ENCODE results near the gene SPAG17.

DNA sequence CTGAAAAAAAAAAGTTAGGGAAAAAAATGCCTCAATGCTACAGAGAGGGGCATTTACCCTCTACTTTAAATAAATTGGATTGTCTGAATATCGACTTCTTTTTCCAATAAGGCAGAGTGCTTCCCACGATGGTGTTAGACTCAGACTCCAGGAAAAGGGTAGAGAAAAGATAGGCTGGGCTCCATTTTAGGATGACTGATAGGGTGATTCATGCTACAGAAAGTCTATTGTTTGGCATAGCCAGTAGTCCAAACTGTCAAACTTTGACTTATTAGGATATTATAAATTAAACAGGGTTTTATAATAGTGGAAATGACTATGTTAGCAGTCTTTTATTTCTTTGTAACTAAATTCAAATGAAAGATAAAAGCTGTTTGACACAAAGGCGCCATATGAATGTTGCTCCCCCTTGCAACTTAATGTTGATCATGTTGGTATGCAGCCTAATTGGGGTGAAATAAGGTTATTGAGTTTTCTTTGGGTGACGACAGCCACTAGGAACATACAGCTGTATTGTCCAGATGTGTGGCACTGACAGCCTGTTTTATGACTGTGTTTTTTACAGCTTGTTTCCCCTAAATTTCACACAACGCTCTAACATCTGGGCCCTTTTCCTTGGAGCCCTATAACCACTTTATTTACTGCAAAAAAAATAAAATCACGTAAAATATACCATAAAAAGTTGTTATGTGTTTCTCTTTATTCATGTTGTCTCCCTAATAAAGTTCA, 69.3 kb downstream of the SPAG17 start:
- TF ChIP-seq, protein P1, sequence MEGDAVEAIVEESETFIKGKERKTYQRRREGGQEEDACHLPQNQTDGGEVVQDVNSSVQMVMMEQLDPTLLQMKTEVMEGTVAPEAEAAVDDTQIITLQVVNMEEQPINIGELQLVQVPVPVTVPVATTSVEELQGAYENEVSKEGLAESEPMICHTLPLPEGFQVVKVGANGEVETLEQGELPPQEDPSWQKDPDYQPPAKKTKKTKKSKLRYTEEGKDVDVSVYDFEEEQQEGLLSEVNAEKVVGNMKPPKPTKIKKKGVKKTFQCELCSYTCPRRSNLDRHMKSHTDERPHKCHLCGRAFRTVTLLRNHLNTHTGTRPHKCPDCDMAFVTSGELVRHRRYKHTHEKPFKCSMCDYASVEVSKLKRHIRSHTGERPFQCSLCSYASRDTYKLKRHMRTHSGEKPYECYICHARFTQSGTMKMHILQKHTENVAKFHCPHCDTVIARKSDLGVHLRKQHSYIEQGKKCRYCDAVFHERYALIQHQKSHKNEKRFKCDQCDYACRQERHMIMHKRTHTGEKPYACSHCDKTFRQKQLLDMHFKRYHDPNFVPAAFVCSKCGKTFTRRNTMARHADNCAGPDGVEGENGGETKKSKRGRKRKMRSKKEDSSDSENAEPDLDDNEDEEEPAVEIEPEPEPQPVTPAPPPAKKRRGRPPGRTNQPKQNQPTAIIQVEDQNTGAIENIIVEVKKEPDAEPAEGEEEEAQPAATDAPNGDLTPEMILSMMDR (conservative IDR thresholded peaks at IDR 0.05; ENCODE audit: low read depth in 2 of 2) = no peak
- TF ChIP-seq EZH2 (IDR thresholded peaks at IDR 0.05; ENCODE audit: low read depth, unreplicated experiment) (no peak), POLR2AphosphoS5 (IDR thresholded peaks at IDR 0.05; ENCODE audit: low read depth) (no peak), ZNF114 (CRISPR knock-in tag; IDR thresholded peaks at IDR 0.05) (no peak), CREB1 (CRISPR knock-in tag; IDR thresholded peaks at IDR 0.05; ENCODE audit: low read depth) (no peak)
